Endothelial cell of umbilical vein (primary cell): Measurements from ENCODE around the gene SLC2A11. TPM values are rescaled to one million over a fixed set of nuclear protein-coding genes. Genes with fewer than 3 reads are reported as not detected.
A peak's percentile ranks its signal among the peaks of the same experiment; 100 is the strongest.

Experiments
- BruUV-seq: library from RNA; stranded (reverse); fragments of 400-500 nt; replicated peaks from 2 replicates; lab custom pipeline; 2021; lab: Mats Ljungman, UMichigan
- CTCF ChIA-PET: fragments of 300-600, 350-600 bp; sonication (Branson Sonifier 250); formaldehyde crosslinking; loops from one replicate; lab custom pipeline; 2021; ENCODE audit warnings: antibody characterized with exemption, inconsistent platforms; lab: Charles Lee
- POLR2A ChIA-PET: fragments of 300-600, 350-600 bp; sonication (Branson Sonifier 250); formaldehyde crosslinking; loops from one replicate; lab custom pipeline; 2021; ENCODE audit warnings: antibody characterized with exemption, inconsistent platforms; lab: Charles Lee
- DNase-seq: peaks from one replicate; pipeline ENCODE4 v3.0.0-alpha.2; 2011; ENCODE audit warnings: low read depth, low spot score
- FAIRE-seq: peaks from 2 replicates; lab custom pipeline; 2011; peaks lifted over from hg19 to GRCh38; lab: Jason Lieb, UNC
- H2AFZ ChIP-seq: 2 replicates; pipeline ENCODE4 v1.6.0; 2012; ENCODE audit warnings: low read depth, low read length, control low read depth, inconsistent platforms
- H3K27ac ChIP-seq: 2 replicates; pipeline ENCODE4 v1.5.1; 2011; ENCODE audit warnings: low read depth, mild to moderate bottlenecking, control low read depth, low read length, moderate library complexity; ENCODE audit not compliant: insufficient read depth
- H3K27me3 ChIP-seq, 2 experiments: 2 replicates each; pipeline versions ENCODE4 v1.6.0 to v1.6.1; 2011; ENCODE audit warnings: low read length in 2 of 2, mixed read lengths in 1 of 2; ENCODE audit not compliant: control insufficient read depth in 2 of 2, insufficient read depth in 2 of 2
- H3K36me3 ChIP-seq, 2 experiments: 2 replicates in 1 of 2; 3 replicates in 1 of 2; pipeline ENCODE4 v1.5.1; 2011; ENCODE audit warnings: low read length in 2 of 2, mild to moderate bottlenecking in 1 of 2, moderate library complexity in 1 of 2; ENCODE audit not compliant: control insufficient read depth in 2 of 2, insufficient read depth in 2 of 2; ENCODE audit errors: extremely low read depth in 1 of 2
- H3K4me1 ChIP-seq: 3 replicates; pipeline ENCODE4 v1.5.1; 2011; ENCODE audit warnings: mild to moderate bottlenecking, low read length; ENCODE audit not compliant: control insufficient read depth, insufficient read depth; ENCODE audit errors: extremely low read depth
- H3K4me2 ChIP-seq: 2 replicates; pipeline ENCODE4 v1.6.1; 2011; ENCODE audit warnings: low read length, control low read depth, mixed read lengths; ENCODE audit not compliant: insufficient read depth
- H3K4me3 ChIP-seq, 3 experiments: fragments of 200-600 bp in 1 of 3; sonication (generic), shearing (Covaris generic) in 1 of 3; replicated peaks in 1 of 3; 2 replicates each; pipeline ENCODE4 v1.5.1; 2011 to 2016; ENCODE audit warnings: control low read depth in 3 of 3, low read length in 3 of 3, mild to moderate bottlenecking in 2 of 3, inconsistent platforms in 1 of 3, low read depth in 1 of 3, moderate library complexity in 1 of 3; ENCODE audit not compliant: insufficient read depth in 1 of 3
- H3K79me2 ChIP-seq: 2 replicates; pipeline ENCODE4 v1.6.0; 2012; ENCODE audit warnings: low read length, inconsistent platforms; ENCODE audit not compliant: control insufficient read depth, insufficient read depth
- H3K9ac ChIP-seq: replicated peaks from 2 replicates; pipeline ENCODE3; 2011; ENCODE audit warnings: low read length, control low read depth; ENCODE audit not compliant: insufficient read depth; ENCODE audit errors: extremely low read depth
- H3K9me1 ChIP-seq: replicated peaks from 3 replicates; pipeline ENCODE4 v1.6.0; 2011; ENCODE audit warnings: mild to moderate bottlenecking, low read length; ENCODE audit not compliant: control insufficient read depth, insufficient read depth; ENCODE audit errors: extremely low read depth
- H3K9me3 ChIP-seq: replicated peaks from 2 replicates; pipeline ENCODE4 v1.5.1; 2012; ENCODE audit warnings: low read length, inconsistent platforms; ENCODE audit not compliant: control insufficient read depth, insufficient read depth
- H4K20me1 ChIP-seq: replicated peaks from 2 replicates; pipeline ENCODE3; 2011; ENCODE audit warnings: mild to moderate bottlenecking, low read length; ENCODE audit not compliant: control insufficient read depth, insufficient read depth; ENCODE audit errors: extremely low read depth
- CTCF ChIP-seq, 2 donors: IDR thresholded peaks; 1 replicate in 1 of 2; 2 replicates in 1 of 2; pipeline ENCODE4 v1.5.1; 2011; ENCODE audit warnings: low read length in 2 of 2, mild to moderate bottlenecking in 2 of 2, moderate library complexity in 2 of 2, control low read depth in 1 of 2, inconsistent platforms in 1 of 2, low read depth in 1 of 2; ENCODE audit not compliant: insufficient read depth in 1 of 2; ENCODE audit errors: extremely low read depth in 1 of 2
- EZH2 ChIP-seq: IDR thresholded peaks from 2 replicates; pipeline ENCODE4 v1.6.1; 2012; ENCODE audit warnings: borderline replicate concordance, low read depth, mild to moderate bottlenecking, moderate library complexity, low read length, inconsistent platforms; ENCODE audit not compliant: severe bottlenecking
- GATA2 ChIP-seq: IDR thresholded peaks from 2 replicates; pipeline ENCODE4 v1.7.0; 2011; ENCODE audit warnings: low read depth, mild to moderate bottlenecking, moderate library complexity, mixed read lengths, low read length; ENCODE audit not compliant: insufficient read length, insufficient read depth
- MAX ChIP-seq: IDR thresholded peaks from 2 replicates; pipeline ENCODE4 v1.6.1; 2011; ENCODE audit not compliant: insufficient read depth, insufficient read length
- MYC ChIP-seq: IDR thresholded peaks from one replicate; pipeline ENCODE4 v1.6.1; 2011; ENCODE audit warnings: mild to moderate bottlenecking, low read depth, low read length
- POLR2AphosphoS5 ChIP-seq: IDR thresholded peaks from 2 replicates; pipeline ENCODE4 v1.6.1; 2012; ENCODE audit warnings: low read depth, mild to moderate bottlenecking, control low read depth, low read length, moderate library complexity; ENCODE audit not compliant: insufficient read depth
- dilution Hi-C: fragments of 300-500 bp; cut with MboI; formaldehyde crosslinking; loops from one replicate; pipeline ENCODE4 v1.15.0; 2019; ENCODE audit warnings: low sequenced_read_pairs; ENCODE audit not compliant: extremely low pct_ligation_motif_present
- intact Hi-C: fragments of 100-400 bp; cut with micrococcal nuclease; formaldehyde crosslinking; loops from one replicate; pipeline ENCODE4 v1.10.0; 2022
- polyA plus RNA-seq, 4 experiments: library from polyadenylated mRNA; depleted of rRNA in 3 of 4; stranded (reverse) in 3 of 4; unstranded in 1 of 4; fragments of >200 nt; gene quantifications; 2 replicates each; pipeline versions ENCODE4 v1.2.1 to v1.2.3, GENCODE V29; 2011 to 2012; ENCODE audit warnings: missing spikeins in 1 of 4
- total RNA-seq: library from RNA; stranded (reverse); gene quantifications from 2 replicates; pipeline ENCODE4 v1.2.3, GENCODE V29; 2021

SLC2A11 gene
- total and polyA plus RNA-seq, 2 donors (not counting 3 experiments of a cell fraction or from before 2014, with no cell fraction given), result 4.2 to 4.6 TPM

GRCh38 chr22:23898006-23898974, 40.6 kb downstream of the SLC2A11 start:
- dilution Hi-C loops, result no loop called here

More at GRCh38 chr22:23898006-23898974, 40.6 kb downstream of the SLC2A11 start:
- H3K4me3 ChIP-seq, result no peak overlapping the region
- peaks cover 20% of the 10 kb centered on the region for H3K79me2 ChIP-seq
- H3K4me2 ChIP-seq, result no peak overlapping the region
- H3K9me1 ChIP-seq, result no peaks in the 10 kb centered on the region
- intact Hi-C loops, result no loop called here
- H3K27me3 ChIP-seq, result no peaks in the 10 kb centered on the region
- no peak overlapping the region for H3K27ac ChIP-seq
- no peak overlapping the region for H3K9ac ChIP-seq
- H3K9me3 ChIP-seq, result no peaks in the 10 kb centered on the region
- TF ChIP-seq GATA2, result no peak
- TF ChIP-seq POLR2AphosphoS5, result peak; percentile 19
- TF ChIP-seq MAX, result no peak
- no peak for TF ChIP-seq MYC
- no peak for TF ChIP-seq EZH2
- no peak for TF ChIP-seq CTCF (IDR thresholded peaks at IDR 0.05; ENCODE audit: extremely low read depth in 1 of 2, insufficient read depth in 1 of 2, low read depth in 1 of 2, low read length in 2 of 2)
- FAIRE-seq, result no peak
- peaks cover 13% of the 10 kb centered on the region for H3K4me1 ChIP-seq
- DNase-seq, result no peak
- H3K36me3 ChIP-seq, result peaks cover 0 to 14% of the 10 kb centered on the region in 2 experiments
- H4K20me1 ChIP-seq, result no peaks in the 10 kb centered on the region
- ChIA-PET POLR2A (no interaction called here), CTCF (interaction anchor here (0.6 kb wide), 1 partner anchor 663 kb away, joined by 3 read pairs; no protein-coding TSS in a partner anchor)
- BruUV-seq, result no TSS peak
- no peak overlapping the region for H2AFZ ChIP-seq
